ENCODE results near the gene NTF3. TPM values are rescaled to one million over a fixed set of nuclear protein-coding genes. Genes with fewer than 3 reads are reported as not detected.

NTF3 gene
- total RNA-seq, 1 donor from 2014 or later: 2.1 TPM

GRCh38 chr12:5503774-5504173 lies 71.9 kb downstream of the NTF3 start:
- TF ChIP-seq CTCF (conservative IDR thresholded peaks at IDR 0.05; ENCODE audit: low read depth, low read length): no peak
- no peak overlapping the region for H3K4me3 ChIP-seq (ENCODE audit: low read depth, low read length)
- no peak for DNase-seq (ENCODE audit: low read depth)

GRCh38 chr12:5505116-5505515 lies 73.2 kb downstream of the NTF3 start:
- H3K4me3 ChIP-seq (ENCODE audit: low read depth, low read length): no peak overlapping the region
- DNase-seq (ENCODE audit: low read depth): no peak
- TF ChIP-seq CTCF (conservative IDR thresholded peaks at IDR 0.05; ENCODE audit: low read depth, low read length): no peak

GRCh38 chr12:5505751-5506150 lies 73.8 kb downstream of the NTF3 start:
- no peak overlapping the region for H3K4me3 ChIP-seq (ENCODE audit: low read depth, low read length)
- TF ChIP-seq CTCF (conservative IDR thresholded peaks at IDR 0.05; ENCODE audit: low read depth, low read length): no peak
- DNase-seq (ENCODE audit: low read depth): no peak

GRCh38 chr12:5506295-5506694 lies 74.4 kb downstream of the NTF3 start:
- TF ChIP-seq CTCF (conservative IDR thresholded peaks at IDR 0.05; ENCODE audit: low read depth, low read length): no peak
- H3K4me3 ChIP-seq (ENCODE audit: low read depth, low read length): no peak overlapping the region
- DNase-seq (ENCODE audit: low read depth): no peak

- H3K4me3 ChIP-seq (ENCODE audit: low read depth, low read length): no peak overlapping the region
- DNase-seq (ENCODE audit: low read depth): no peak
- TF ChIP-seq CTCF (conservative IDR thresholded peaks at IDR 0.05; ENCODE audit: low read depth, low read length): no peak
Measured at GRCh38 chr12:5506821-5507231, 74.9 kb downstream of the NTF3 start.

GRCh38 chr12:5507401-5507935 lies 75.6 kb downstream of the NTF3 start:
- TF ChIP-seq CTCF (conservative IDR thresholded peaks at IDR 0.05; ENCODE audit: low read depth, low read length): no peak
- no peak overlapping the region for H3K4me3 ChIP-seq (ENCODE audit: low read depth, low read length)
- no peak for DNase-seq (ENCODE audit: low read depth)

GRCh38 chr12:5507944-5508343 lies 76.0 kb downstream of the NTF3 start:
- TF ChIP-seq CTCF (conservative IDR thresholded peaks at IDR 0.05; ENCODE audit: low read depth, low read length): no peak
- H3K4me3 ChIP-seq (ENCODE audit: low read depth, low read length): no peak overlapping the region
- DNase-seq (ENCODE audit: low read depth): no peak
